RPMI8226 (cell line): ENCODE measurements around the gene ACTN1.
A peak's percentile ranks its signal among the peaks of the same experiment; 100 is the strongest.
"Not testable (repeated sequence)": the region's sequence is repeated elsewhere in the genome, so short reads cannot be mapped to it uniquely, and the experiment has no call there.

Experiments used
- DNase-seq: peaks from one replicate; pipeline ENCODE4 v3.0.0-alpha.2; 2015

Gene ACTN1

GRCh38 chr14:68979021-68979721, at the start of gene ACTN1:
Gene ACTN1 (minus strand): TSS chr14:68979302. CDS start chr14:68979056, 246 bp downstream.
- no peak for DNase-seq

- no peak for DNase-seq
Observed at GRCh38 chr14:69027242-69027913, 48.3 kb upstream of the ACTN1 start.

GRCh38 chr14:69023035-69023434, 43.9 kb upstream of the ACTN1 start:
- no peak for DNase-seq

GRCh38 chr14:69022093-69022492, 43.0 kb upstream of the ACTN1 start:
- not testable (repeated sequence) for DNase-seq

- no peak for DNase-seq
Observed at GRCh38 chr14:69017706-69018105, 38.6 kb upstream of the ACTN1 start.

GRCh38 chr14:69014829-69015259, 35.7 kb upstream of the ACTN1 start:
- no peak for DNase-seq

GRCh38 chr14:69013943-69014782, 35.1 kb upstream of the ACTN1 start:
- DNase-seq, result peak; percentile 74

- no peak for DNase-seq
Observed at GRCh38 chr14:69012256-69012953, 33.3 kb upstream of the ACTN1 start.

- DNase-seq, result no peak
Observed at GRCh38 chr14:69010648-69011047, 31.5 kb upstream of the ACTN1 start.

GRCh38 chr14:69008421-69008884, 29.4 kb upstream of the ACTN1 start:
- no peak for DNase-seq

- DNase-seq, result no peak
Observed at GRCh38 chr14:69006346-69006745, 27.2 kb upstream of the ACTN1 start.

- no peak for DNase-seq
Observed at GRCh38 chr14:69005432-69006148, 26.5 kb upstream of the ACTN1 start.

GRCh38 chr14:69004731-69005431, 25.8 kb upstream of the ACTN1 start:
- no peak for DNase-seq

- DNase-seq, result no peak
Observed at GRCh38 chr14:69003626-69004025, 24.5 kb upstream of the ACTN1 start.

GRCh38 chr14:69002069-69002468, 23.0 kb upstream of the ACTN1 start:
- no peak for DNase-seq

GRCh38 chr14:69001375-69001774, 22.3 kb upstream of the ACTN1 start:
- DNase-seq, result no peak

- DNase-seq, result no peak
Observed at GRCh38 chr14:68998062-68998461, 19.0 kb upstream of the ACTN1 start.

- DNase-seq, result no peak
Observed at GRCh38 chr14:68995731-68996130, 16.6 kb upstream of the ACTN1 start.

GRCh38 chr14:68994056-68994455, 15.0 kb upstream of the ACTN1 start:
- no peak for DNase-seq

- DNase-seq, result no peak
Observed at GRCh38 chr14:68987653-68988036, 8.5 kb upstream of the ACTN1 start.

- DNase-seq, result no peak
Observed at GRCh38 chr14:68986926-68987652, 8.0 kb upstream of the ACTN1 start.
